GM19467 (cell line): ENCODE measurements around the gene HCFC1R1.

Experiments
- ATAC-seq: cut with Tn5 transposase; IDR thresholded peaks from one replicate; pipeline ENCODE4 v1.9.1; 2021; ENCODE audit warnings: mild to moderate bottlenecking, moderate library complexity; ENCODE audit not compliant: unreplicated experiment

The HCFC1R1 gene

GRCh38 chr16:3035972-3036725 lies 12.4 kb upstream of the HCFC1R1 start:
- ATAC-seq: no peak

DNA sequence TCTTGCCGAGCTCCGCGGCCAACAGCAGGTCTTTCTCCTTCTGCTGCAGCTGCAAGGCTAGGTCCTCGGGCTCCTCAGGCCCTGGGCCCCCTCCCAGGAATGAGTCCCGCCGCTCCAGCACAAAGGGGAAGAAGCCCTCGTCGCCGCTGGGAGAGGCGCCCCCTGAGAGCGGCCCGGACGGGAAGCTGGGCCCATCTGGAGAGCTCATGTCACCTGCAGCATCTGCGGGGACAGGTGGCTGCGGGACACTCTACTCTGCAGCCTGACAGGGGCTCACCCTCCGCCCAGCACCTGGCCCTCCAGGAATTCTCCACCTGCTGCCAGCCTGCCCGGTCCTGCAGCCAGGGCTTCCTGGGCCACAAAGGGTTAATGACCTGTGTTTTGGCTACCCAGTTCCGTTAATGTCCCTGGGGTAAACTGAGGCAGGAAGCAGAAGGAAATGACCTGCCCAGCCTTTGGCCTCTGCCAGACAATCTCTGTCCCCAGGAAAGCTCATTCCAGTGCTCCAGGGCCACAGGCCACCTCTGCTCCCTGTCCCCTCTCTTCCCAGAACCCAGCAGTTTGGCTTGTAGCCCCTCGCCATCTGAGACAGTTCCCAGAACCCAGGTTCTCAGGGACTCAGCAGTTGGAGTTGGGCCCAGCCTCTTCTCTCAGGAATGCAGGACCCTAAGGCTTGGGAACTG lies 11.7 kb upstream of the HCFC1R1 start:
- no peak for ATAC-seq

DNA sequence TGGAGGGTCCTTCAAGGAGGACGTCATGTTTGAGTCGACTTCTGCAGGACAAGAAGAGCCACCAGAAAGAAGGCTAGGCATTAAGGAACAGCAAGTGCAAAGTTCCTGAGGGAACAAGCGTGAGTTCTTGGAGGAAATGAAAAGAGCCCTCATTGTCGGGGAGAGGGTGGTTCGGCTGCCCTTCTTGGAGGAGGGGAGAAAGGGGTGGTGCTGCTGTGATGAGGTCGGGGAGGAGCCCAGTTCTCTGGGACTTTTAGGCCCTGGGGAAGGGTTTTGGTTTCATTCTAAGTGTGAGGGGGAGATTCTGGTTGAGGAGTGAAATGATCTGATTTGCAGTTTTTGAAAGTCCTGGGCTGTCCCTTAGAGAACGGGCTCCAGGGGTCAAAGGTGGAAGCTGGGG lies 8.9 kb upstream of the HCFC1R1 start:
- ATAC-seq: no peak

DNA sequence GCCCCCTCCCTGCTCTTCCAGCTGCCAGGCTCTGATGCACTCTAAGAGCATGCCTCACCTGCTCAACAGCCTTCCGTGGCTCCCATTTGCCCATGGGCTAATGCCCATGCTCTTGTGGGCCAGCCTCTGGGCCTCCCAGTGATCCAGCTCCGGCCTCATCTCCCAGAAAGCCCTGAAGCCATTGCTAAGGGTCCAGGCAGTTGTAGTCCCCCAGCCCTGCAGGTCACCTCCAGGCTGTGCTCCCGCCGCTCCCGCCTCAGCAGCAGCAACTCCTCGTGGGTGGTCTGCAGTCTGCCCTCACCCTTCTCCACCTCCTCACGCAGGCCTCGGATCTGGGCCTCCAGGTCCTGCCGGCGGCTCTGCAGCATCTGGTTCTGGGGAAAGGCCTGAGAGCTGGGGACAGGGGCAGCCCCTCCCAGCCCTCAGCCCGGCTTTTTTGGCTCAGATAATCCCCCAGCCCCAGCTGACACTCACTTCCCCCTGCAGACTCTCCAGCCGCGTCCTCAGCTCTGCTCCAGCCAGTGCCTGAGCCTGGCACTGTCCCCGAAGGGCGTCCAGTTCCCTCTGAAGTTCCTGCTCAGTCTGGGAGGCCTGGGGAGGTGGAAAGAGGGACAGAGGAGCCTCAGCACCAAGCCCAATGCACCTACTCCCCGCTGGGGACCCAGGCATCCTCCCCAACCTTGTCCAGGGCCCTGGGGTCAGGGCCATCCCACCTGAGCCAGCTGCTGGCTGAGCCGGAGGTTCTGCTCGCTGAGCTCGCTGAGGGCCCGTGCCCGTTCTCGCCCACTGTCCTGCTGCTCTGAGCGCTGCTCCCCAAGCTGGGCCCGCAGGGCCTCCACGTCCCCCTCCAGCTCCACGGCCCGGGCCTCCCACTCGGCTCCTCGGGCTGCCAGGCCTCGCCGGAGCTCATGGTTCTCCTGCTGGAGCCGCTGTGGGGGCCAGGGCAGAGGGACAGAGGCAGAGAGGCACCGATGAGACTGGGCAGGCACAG lies 6.8 kb upstream of the HCFC1R1 start:
- no peak for ATAC-seq

DNA sequence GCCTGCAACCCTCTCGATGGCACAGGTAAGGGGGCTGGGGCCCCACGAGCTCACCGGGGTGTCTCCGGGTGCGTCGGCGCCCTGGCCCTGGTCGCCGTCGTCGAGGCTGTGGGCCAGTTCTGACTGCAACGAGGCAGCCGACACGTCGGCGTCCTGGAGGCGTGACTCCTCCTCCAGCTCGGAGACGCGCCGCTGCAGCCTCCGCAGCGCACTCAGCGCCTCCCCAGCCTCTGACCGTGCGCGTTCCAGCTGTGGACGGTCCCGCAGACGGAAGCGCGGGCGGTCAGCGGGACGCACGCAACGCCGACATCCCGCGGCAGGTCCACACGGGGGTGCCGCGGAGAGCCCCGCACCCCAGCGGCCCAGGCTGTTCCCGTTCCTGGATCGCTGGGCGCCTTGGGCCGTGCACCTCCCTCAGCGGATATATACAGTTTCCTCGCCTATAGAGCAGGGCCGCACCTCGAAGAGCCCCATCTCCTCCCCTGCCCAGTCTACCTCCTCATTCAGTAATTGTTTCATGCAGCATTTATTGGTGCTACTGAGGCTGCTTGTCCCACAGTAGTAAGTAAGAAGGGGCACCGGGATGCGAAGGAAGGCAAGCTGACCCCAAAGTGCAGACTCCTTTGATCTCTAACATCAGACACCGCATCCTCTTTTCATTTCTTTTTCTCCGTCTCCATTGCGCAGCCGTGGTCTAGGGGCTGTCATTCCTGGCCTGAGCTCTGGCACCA lies 5.9 kb upstream of the HCFC1R1 start:
- no peak for ATAC-seq

DNA sequence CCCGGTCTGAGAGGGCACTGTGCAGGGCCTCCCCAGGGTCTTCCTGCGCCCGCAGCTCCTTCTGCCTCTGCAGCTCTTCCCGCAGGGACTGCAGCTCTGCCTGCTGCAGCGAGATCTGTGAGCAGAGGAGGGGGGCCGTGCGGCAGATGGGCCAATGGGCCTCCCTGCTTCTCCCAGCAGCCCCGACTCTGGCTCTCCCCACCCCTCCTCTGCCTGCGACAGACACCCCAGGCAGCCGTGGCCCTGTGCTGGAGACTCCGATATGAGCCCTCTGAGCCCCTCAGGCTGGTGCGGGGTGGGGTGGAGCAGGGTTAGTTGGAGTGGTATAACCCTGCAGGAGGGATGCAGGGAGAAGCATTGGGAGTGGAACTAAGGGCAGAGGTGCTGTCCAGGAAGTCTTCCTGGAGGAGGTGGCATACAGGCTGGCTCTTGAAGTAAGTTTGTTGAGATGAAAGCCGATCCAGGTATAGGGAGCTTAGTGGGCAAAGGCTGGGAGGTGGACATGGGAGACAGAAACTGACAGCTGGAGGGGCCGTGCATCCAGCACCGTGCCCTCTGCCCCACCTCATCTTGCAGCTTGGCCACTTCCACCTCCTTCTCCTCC lies 5.1 kb upstream of the HCFC1R1 start:
- ATAC-seq: no peak

DNA sequence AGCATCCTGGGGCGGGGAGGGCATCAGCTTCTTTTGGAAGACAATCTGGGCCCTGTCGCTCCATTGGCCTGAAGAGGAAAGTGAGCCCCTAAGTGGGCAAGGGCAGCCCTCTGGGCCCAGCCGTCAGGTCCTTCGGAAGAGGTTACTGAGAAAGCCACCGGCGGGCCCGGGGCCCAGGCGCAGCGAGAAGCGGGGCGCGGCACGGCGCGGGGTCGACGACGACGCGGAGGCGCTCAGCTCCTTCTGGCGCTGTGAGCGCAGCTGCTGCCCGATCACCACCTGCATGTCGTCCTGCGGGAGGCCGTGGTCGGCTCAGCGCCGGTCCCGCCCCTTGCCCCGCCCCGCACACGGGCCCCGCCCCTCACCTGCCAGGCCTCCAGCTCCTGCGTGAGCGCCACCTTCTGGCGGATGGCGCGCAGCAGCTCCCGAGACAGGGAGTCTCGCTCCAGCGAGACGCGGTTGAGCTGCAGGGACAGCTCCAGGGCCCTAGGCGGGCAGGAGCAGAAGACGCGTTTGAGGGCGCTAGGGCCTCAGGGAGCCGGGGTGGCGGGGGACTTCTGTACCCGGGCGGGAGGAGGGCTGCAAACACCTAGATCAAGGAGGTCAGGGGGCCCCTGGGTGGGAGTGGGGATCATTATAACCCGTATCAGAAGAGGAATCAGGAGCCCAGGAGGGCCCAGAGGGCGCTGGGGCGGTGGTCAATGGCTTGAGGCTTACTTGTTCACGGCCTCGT lies 4.4 kb upstream of the HCFC1R1 start:
- ATAC-seq: no peak

GRCh38 chr16:3027489-3027795 lies 3.7 kb upstream of the HCFC1R1 start:
- no peak for ATAC-seq

DNA sequence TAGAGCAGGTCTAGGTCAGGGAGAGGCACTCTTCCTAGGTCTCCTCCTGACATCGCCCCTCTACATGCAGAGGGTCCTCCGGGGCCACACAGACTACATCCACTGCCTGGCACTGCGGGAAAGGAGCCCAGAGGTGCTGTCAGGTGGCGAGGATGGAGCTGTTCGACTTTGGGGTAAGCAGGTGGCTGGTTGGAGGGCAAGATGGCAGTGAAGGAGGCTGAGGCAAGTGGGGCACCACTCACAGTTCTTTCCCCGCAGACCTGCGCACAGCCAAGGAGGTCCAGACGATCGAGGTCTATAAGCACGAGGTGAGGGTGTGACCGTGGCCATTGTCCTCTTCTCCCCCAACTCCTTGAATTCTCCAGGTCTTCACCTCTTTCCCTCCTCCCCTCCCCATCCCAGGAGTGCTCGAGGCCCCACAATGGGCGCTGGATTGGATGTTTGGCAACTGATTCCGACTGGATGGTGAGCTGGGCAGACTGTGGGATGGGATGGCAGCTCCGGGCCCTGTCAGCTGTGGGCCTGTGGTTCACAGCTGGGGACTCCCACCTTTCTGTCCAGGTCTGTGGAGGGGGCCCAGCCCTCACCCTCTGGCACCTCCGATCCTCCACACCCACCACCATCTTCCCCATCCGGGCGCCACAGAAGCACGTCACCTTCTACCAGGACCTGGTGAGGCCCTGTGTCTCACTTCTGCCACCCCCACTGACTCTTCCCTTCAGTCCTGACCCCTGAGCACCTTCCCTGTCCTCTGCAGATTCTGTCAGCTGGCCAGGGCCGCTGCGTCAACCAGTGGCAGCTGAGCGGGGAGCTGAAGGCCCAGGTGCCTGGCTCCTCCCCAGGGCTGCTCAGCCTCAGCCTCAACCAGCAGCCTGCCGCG lies 3.1 kb upstream of the HCFC1R1 start:
- ATAC-seq: no peak

- no peak for ATAC-seq
Measured at GRCh38 chr16:3026003-3026378, 2.2 kb upstream of the HCFC1R1 start.

DNA sequence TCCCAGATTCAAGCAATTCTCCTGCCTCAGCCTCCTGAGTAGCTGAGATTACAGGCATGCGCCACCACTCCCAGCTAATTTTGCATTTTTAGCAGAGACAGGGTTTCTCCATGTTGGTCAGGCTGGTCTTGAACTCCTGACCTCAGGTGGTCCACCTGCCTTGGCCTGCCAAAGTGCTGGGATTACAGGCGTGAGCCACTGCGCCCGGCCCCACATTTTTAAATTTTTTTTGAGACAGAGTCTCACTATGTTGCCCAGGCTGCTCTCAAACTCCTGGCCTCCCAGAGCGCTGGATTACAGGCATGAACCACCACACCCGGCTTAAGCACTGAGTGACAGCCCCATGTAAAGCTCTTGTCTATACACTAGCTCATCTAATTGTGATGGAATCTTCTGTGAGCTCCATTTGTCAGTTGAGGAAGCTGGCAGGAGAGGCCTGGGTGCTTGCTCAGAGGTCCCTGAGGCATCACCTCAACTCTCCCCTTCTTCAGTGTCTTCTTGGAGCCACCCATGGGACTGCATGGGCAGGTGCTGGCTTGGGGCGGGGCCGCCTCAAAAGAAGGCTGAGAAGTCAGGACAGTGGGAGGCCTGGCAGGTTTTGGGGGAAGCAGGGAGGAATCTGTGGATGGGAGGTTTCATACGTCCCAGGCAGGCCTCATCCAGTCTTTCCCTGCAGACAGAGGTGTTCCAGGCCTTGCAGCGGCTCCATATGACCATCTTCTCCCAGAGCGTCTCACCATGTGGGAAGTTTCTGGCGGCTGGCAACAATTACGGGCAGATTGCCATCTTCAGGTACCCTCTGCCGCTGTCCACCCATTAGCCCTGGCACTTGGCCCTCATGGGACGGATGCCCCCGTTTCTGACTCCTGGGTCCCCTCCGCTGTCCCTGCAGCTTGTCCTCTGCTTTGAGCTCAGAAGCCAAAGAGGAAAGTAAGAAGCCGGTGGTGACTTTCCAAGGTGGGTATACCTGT lies 1.6 kb upstream of the HCFC1R1 start:
- no peak for ATAC-seq

- no peak for ATAC-seq
Measured at GRCh38 chr16:3023415-3023668, 400 bp downstream of the HCFC1R1 start.

GRCh38 chr16:3022684-3023414 lies 893 bp downstream of the HCFC1R1 start:
- ATAC-seq: no peak

- ATAC-seq: no peak
Measured at GRCh38 chr16:3022208-3022683, 1.5 kb downstream of the HCFC1R1 start.

DNA sequence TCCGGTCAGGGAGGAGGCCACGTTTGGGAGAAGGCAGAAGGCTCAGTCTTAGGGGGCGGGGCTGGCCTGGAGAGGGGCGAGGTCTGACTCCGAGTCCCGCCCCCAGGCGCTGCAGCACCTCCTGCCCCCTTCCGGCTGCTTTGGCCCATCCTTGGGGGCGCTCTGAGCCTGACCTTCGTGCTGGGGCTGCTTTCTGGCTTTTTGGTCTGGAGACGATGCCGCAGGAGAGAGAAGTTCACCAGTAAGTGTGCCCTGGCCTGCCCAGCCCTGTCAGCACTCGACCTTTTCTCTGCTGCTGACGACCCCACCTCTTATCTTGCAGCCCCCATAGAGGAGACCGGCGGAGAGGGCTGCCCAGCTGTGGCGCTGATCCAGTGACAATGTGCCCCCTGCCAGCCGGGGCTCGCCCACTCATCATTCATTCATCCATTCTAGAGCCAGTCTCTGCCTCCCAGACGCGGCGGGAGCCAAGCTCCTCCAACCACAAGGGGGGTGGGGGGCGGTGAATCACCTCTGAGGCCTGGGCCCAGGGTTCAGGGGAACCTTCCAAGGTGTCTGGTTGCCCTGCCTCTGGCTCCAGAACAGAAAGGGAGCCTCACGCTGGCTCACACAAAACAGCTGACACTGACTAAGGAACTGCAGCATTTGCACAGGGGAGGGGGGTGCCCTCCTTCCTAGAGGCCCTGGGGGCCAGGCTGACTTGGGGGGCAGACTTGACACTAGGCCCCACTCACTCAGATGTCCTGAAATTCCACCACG lies 2.1 kb downstream of the HCFC1R1 start:
- no peak for ATAC-seq

GRCh38 chr16:3020604-3021448 lies 2.9 kb downstream of the HCFC1R1 start:
- ATAC-seq: no peak
